Myocyte (in vitro differentiated cells): ENCODE data around the gene TMEM92. TPM values are rescaled to one million over a fixed set of nuclear protein-coding genes. Genes with fewer than 3 reads are reported as not detected.

ENCODE experiments used
- DNase-seq: peaks from one replicate; pipeline ENCODE4 v3.0.0-alpha.2; 2012; ENCODE audit warnings: low read depth
- total RNA-seq: library from RNA; depleted of rRNA; stranded (reverse); fragments of >200 nt; gene quantifications from 2 replicates; pipeline ENCODE4 v1.2.3, GENCODE V29; 2014

TMEM92 gene
- total RNA-seq, 1 donor from 2014 or later: not detected

DNA sequence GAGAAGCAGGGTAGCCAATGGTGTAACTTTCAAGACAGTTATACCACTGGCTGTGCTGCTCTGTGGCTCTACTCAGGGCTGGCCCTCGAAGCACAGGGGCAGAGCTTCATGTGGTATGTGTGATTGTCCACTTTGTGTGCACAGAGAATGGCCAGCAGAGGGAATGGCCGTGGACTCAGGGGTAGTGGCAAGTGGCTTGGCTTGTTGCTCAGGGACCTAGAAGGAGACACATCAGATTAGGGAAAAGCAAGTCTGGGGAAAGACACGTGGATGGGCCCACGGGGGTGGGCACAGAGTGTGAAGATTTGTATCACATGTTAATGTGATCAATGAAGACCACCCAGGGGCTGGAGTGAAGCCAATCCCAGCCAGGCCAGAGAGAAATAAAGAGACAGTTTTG, 51.6 kb downstream of the TMEM92 start:
- DNase-seq: no peak

DNA sequence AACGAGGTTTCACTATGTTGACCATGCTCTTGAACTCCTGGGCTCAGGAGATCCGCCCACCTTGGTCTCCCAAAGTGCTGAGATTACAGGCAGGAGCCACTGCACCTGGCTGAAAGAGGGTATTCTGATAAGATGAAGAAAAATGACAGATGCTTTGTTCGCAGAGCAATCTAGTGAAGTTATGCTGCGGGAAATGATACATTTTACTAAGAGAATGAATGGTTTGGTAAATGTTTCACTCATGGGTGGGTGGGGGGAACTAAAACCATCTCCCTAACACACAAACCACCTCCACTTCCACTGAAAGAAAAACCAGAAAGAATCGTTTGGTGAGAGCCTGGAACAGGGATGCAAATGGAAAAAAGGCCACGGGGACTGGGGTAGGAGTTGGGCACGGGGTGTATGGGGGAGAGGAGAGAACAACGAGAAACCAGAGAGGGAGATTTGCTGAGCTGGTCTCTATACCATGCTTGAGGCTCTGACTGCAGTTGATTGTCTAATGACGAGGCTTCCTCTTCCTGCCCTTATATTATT, 52.6 kb downstream of the TMEM92 start:
- no peak for DNase-seq

DNA sequence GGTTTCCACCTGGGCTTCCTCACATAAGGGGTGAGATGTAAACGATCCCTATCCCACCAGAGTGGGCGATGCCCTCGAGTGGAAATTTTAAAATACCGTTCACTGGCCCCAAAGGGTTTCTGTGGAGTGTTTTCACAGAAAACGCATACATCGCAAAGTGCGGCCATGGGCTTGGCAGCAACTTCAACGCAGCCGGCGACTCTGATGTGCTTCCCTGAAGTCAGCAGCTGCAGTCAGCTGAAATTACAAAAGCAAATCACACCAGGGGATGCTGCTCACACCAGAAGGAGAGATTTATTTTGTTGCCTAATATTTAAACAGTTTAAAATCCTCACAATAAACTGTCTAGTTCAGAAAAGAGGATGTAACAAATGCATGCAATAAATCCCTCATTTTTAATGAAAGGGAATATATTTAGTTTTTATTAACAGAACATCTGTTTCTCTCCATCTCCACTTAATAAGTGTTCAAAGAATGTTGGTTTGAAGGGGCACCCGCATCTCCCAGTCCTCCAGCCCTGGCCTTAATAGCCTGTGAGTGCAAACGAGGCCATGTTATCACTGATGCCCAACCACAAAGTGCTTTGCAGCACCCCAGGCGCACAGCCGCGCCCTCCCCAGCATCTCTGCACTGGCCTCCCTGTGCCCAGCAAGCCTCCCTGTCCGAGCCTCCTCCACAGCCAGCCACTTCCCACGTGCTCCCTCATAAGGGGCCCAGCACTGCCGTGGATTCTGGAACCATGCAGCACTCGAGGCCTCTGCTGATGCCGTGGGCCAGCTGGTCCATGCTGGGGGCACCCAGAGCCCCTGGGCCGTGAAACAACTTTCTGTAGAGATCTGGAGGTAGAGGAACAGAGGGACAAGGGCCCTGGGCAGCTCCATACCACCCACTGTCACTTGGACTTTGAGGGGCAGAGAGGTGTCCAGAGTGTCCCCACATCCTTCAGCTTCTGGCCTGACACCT, 54.4 kb downstream of the TMEM92 start:
- no peak for DNase-seq

DNA sequence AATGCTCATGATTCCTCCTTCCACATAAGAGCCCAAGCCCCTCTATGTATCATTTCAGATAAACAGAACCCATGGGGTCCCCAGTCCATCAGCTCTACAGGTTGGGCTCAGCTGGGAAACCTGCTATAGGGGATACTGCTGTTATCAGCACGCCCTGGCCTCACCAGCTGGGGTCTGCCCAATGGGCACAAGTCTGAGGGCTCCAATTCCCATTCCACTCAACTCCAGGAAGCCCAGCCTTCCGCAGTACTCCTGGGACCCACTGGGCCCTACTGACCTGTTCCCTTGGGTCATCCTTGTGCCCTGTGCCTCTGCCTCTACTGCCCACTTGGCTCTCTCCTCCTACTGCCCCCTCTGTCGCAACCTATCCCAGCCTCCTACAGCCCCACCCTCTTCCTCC, 55.5 kb downstream of the TMEM92 start:
- no peak for DNase-seq

DNA sequence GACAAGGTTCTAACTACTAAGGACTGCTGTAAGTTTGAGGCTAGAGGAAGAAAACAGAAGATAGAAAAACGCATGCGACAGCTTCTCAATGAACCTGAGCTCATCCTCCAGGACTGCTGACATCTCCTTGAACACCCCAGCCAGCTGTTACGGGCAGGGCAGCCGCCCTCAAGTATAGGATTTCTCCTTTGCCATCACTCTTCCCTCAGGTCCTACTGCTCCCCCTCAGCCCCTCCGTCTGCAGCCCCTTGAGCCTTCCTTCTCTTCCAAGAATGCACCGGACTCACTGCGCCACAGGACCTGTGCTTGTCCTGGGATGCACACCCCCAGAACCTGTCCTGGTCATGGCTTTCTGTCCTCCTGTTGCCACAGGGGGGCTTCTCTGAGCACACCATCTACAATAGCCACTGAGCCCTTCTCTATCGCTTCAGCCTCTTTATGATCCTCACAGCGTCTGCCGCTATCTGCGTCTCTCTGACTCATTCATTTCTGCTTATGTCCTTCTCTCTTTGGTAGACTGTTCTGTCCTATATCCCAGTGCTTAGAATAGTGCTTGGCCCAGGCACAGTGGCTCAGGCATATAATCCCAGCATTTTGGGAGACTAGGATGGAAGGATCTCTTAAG, 56.0 kb downstream of the TMEM92 start:
- peak; percentile 58 for DNase-seq

Other genes with a start within 250 kb of the TMEM92 start
- gene ITGA3, start 218.4 kb upstream of the TMEM92 start, total RNA-seq: 264 and 289 TPM in 2 replicates
- gene PDK2, start 179.1 kb upstream of the TMEM92 start, total RNA-seq: 54.4 and 61.1 TPM in 2 replicates
- gene SAMD14, start 144.3 kb upstream of the TMEM92 start, total RNA-seq: 0.24 and 0.47 TPM in 2 replicates
- gene PPP1R9B, start 123.8 kb upstream of the TMEM92 start, total RNA-seq: 40.5 and 44.2 TPM in 2 replicates
- gene SGCA, start 108.5 kb upstream of the TMEM92 start, total RNA-seq: 428 and 447 TPM in 2 replicates
- 604 and 719 TPM in 2 replicates for gene COL1A1, start 72.8 kb upstream of the TMEM92 start, total RNA-seq
- 21.4 and 26.0 TPM in 2 replicates for gene XYLT2, start 71.7 kb downstream of the TMEM92 start, total RNA-seq
- gene MRPL27, start 98.7 kb downstream of the TMEM92 start, total RNA-seq: 51.6 and 63.9 TPM in 2 replicates
- 0.62 and 0.68 TPM in 2 replicates for gene EME1, start 98.8 kb downstream of the TMEM92 start, total RNA-seq
- 64.2 and 94.5 TPM in 2 replicates for gene LRRC59, start 123.1 kb downstream of the TMEM92 start, total RNA-seq
- 20.8 and 29.9 TPM in 2 replicates for gene ACSF2, start 151.8 kb downstream of the TMEM92 start, total RNA-seq
- not detected in 2 replicates for gene CHAD, start 194.4 kb downstream of the TMEM92 start, total RNA-seq
- 34.2 and 39.3 TPM in 2 replicates for gene RSAD1, start 204.4 kb downstream of the TMEM92 start, total RNA-seq
- 0.35 and 0.52 TPM in 2 replicates for gene MYCBPAP, start 234.0 kb downstream of the TMEM92 start, total RNA-seq